Epidermal melanocyte (primary cell): ENCODE measurements around the gene MPL.

Source experiments
- DNase-seq: peaks from one replicate; pipeline ENCODE4 v3.0.0; 2011; ENCODE audit warnings: low spot score; ENCODE audit not compliant: insufficient read length

The MPL gene

DNA sequence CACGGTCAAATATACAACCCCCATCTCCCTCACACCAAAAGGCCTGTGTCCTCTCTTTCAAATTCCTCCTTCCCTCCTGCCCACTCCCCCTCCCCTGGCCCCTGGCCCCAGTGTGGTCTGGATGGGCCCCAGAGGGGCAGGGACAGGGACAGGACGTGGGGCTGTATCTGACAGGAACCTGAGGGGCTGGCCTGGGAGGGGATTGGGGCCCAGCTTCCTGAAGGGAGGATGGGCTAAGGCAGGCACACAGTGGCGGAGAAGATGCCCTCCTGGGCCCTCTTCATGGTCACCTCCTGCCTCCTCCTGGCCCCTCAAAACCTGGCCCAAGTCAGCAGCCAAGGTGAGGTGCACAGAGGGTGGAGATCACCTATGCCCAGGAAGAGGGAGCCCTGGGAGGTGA, at the start of gene MPL:
MPL (plus strand) TSS at position 231 of the 400 bp plus-strand sequence; CDS start at position 262, 31 bp downstream.
- DNase-seq: no peak

DNA sequence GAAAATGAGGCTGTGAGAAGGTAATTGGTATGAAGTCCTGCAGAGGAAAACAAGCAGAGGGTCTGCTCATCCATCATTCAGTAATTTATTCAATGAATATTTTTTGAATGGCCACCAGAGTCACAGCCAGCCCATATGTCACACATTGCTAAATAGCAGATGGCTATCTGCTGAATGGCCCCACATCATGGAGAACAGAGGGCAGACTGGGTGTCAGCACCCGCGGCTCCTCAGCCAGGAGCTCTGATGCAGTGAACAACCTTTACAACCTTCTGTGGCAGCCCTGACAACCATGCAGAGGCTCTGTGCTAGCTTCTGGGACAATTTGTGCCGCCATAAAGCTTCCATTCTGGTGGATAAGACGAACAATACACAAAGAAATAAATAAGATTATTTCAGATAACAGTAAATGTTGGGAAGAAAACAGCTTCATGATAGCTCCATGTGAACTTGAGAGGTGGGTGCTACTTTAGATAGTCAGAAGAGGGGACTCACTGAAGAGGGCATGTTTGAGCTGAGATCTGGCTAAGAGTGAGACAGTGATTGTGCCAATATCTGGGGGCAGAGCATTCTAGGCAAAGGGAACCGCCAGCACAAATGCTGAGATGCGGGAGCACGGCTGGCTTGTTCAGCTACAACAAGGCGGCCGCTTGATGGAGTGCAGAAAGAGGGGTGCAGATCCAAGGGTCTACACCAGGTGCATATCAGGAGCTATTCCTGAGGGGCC, 49.4 kb upstream of the MPL start:
- DNase-seq: no peak

DNA sequence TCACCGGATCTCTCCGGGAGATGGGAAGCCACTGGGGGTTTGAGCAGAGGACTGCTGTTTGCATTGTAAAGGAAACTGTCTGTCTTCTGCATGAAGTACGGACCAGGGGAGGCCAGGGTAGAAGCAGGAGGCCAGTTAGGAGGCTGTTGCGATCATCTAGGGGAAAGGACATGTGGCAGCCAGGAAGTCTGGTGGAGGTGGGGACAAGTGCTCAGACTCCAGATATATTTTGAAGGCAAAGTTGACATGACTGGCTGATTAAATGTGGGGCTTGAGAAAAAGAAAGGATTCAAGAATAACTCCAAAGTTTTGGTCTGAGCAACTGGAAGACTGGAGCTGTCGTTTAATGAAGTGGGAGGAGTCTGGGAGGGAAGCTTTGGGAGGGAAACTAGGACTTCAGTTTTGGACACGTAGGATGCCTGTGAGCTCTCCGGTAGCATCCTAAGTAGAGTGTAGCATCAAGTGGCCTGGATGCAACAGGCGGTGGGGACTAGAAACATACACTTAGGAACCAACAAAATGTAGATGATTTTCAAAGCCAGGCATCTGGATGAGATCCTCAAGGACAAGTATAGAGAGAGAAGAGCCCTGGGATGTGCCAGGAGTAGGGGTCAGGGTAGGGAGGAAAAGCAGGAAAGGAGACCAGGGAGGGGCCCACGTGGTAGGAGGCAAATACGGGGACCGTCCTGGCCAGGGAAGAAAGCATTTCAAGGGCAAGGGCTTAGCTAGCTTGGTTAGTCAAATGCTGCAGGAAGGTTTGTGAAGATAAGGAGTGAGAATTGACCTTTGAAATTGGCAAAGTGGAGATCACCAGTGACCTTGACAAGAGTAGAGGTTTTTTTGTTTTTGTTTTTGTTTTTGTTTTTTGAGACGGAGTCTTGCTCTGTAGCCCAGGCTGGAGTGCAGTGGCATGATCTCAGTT, 48.6 kb upstream of the MPL start:
- DNase-seq: no peak

DNA sequence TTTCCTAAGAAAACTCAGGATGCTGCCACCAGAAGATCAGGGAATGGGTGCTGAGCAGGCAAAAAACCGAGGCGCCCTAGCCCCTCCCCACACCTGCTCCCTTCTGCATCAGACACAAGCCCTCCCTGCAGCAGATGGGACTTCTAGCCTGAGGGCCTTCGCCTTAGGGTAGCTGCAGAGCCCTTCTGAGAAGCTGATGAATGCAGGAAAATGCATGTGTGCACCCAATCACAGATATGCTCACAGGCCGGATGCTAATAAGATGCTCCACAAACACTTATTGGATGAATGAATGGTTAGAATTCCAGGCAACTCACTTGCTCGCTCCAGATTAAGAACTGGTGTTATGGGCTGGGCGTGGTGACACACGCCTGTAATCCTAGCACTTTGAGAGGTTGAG, 45.4 kb upstream of the MPL start:
- no peak for DNase-seq

DNA sequence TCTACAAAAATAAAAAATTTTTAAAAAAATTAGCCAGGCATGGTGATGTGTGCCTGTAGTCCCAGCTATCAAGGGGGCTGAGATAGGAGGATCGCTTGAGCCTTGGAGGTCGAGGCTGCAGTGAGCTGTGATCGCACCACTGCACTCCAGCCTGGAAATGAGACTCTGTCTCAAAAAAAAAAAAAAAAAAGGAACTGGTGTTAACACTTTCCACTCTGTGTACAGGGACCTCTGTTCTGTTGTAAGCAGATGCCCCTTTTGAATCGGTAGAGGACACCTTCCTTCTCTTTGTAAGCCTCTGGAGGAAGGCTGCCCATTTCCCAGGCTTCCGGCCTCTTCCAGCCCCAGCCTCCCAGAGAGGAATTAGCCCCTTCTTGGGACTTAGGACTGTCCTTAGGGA, 44.9 kb upstream of the MPL start:
- no peak for DNase-seq

DNA sequence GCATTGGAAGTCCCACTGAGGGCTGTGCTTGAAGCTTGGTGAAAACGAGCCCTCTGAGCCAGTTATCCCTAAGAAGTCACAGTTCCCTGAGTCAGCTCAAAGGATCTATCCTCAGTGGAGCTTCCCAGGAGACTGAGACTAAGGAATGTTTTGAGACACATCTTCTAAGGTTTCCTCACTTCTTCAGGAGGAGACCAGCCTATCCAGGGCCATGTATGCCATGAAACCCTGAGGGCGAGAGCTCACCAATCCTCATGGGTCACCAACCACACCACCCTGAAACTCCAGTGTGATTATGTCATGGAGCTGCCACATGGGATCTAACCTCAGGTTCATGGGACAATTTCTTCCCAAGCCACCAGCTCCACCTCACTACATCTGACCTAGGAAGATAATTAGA, 44.4 kb upstream of the MPL start:
- no peak for DNase-seq

DNA sequence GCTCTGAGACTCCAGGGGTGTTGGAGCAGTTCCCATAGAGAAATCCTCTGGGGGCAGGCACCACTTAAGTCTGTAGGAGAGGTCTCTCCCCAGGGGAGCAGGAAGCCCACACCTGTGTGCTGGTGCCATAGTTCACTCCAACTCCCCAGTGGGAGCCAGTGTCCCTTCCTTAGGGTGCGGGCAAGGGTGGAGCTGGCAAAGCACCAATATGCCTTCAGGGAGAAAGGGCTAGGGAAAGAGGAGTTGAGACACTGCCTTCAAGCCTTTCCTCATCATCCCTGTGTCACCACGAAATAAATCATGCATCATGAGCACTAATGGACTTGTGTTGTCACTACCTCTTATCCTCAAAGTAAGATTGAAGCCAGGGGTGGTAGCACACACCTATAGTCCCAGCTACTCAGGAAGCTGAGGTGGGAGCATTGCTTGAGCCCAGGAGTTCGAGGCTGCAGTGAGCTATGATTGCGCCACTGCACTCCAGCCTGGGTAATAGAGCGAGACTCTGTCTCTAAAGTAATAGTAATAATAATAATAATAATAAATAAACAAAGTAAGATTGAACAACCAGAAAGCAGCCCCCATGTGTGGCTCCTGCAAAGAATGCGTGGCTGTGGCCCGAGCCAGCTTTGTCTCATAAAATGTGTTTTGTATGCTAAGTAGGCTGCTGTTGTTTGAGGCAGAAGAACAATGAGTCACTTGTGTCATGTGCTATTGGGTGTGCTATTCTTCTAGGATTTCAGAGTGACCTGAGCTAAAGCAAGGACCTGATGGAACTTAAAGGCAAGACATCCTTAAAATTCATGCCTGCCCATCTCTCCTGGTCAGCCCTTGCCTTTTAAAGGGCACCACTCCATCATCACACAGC, 43.5 kb upstream of the MPL start:
- DNase-seq: peak; percentile 50

DNA sequence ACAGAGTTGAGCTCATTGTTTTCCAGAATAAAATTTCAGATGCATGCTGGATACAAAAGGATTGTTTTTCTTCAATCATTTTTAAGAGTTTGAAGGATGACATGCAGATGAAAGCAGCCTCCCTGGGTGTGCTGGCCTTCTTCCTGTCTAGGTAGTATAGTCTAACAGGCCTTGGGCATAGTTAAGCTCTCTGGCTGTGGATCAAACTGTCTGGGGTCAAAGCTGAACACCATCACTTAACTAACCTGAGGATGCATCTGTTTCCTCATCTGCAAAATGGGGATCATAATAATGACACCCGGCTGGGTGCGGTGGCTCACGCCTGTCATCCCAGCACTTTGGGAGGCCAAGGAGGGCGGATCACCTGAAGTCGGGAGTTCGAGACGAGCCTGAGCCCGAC, 42.9 kb upstream of the MPL start:
- DNase-seq: no peak

DNA sequence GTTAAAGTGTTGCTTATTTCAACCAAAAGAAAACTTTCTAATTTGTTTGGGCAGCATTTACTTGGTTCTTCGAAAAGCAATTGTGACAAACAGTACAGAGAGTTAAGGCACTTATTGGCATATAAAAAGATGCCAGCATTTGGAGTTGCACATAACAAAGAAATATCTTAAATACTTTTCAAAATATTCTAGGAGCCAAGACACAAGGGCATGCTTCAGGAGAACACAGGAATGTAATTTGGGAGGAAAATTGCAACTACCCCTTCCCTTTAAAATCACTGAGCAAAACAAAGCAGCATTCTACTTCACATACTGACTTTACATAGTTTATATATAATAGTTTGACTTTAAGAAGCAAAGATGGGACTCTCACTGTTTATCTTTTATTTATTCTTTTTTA, 41.4 kb upstream of the MPL start:
- peak; percentile 38 for DNase-seq

DNA sequence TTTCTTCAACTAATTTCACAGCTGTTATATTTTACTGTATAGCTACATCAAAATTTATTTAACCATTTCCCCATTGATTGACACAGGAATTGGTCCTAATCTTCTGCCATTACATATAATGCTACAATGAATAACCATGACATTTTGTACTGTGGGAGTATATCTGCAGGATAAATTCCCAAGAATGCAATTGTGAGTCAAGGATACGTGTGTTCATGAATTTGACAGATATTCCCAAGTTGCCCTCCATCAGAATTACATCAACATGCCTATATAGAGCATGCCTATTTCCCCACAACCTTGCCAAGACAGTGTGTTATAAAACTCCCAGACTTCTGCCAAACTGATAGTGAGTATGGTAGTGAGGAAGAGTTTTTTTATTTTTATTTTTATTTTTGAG, 39.6 kb upstream of the MPL start:
- no peak for DNase-seq

DNA sequence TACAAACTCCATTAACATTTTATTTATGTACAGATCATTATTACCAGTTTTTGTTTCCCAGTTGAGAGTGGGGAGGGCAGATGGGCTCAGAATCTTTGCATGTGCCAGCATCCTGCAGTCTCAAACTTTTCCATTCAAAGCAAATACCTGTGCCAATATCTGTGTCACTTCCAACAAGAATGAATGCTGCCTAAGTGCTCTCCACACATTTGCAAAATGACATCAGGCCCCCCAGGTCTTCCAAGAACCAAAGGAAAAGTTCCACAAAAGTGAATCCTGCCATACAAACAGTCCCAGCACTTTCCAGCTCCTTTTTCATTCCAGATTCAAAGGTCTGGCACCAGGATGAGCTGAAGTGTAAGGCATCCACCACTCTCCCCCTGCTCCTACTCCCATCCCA, 38.5 kb upstream of the MPL start:
- no peak for DNase-seq

DNA sequence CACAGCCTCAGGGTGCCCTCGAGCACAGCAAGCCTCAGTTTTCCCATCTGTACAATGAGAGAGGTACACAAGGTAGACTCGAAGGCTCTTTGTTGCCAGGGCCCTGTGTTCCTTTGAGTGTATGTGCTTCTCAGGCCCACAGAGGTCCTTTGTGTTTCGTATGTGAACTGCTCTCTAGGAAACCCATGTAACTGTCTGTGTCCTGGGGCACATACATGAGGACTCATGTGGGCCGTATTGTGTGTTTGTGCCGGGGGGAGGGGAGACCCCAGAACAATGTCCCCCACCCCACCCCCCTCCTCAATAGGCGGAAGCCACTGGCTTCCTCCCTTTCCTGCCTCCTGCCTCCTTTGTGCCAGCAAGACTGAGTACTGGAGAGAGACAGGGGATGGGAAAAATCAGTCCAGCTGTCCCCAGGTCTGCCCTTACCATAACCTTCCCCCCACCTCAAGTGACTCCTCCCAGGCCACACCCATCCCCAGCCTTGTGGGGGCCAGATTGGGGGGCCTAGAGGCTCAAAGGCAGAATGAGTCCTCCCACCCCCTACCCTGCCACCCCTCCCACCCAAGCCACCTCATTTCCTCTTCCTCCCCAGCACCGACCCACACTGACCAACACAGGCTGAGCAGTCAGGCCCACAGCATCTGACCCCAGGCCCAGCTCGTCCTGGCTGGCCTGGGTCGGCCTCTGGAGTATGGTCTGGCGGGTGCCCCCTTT, 37.1 kb upstream of the MPL start, which contains the start of gene TIE1:
TIE1 (plus strand) TSS at position 605 of the 717 bp plus-strand sequence; CDS start at position 695, 90 bp downstream.
- no peak for DNase-seq

DNA sequence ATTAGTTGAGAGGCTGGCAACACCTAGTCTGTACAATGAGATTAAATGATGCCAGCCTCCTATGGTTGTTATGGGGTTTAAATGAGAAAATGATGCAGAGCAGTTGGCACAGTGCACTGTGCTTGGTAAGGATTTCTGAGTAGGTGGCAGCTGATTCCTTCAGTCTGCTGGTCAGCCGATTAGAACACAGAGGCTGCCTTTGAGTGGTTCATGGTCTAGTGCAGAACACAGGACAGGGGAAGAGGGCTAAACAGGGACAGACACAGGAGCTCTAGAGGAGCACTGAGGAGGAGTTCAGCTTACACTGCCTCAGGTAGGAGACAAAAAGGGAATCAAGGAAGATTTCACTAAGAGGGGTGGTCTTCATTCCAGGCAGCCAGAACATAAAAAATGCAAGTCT, 35.4 kb upstream of the MPL start:
- no peak for DNase-seq

DNA sequence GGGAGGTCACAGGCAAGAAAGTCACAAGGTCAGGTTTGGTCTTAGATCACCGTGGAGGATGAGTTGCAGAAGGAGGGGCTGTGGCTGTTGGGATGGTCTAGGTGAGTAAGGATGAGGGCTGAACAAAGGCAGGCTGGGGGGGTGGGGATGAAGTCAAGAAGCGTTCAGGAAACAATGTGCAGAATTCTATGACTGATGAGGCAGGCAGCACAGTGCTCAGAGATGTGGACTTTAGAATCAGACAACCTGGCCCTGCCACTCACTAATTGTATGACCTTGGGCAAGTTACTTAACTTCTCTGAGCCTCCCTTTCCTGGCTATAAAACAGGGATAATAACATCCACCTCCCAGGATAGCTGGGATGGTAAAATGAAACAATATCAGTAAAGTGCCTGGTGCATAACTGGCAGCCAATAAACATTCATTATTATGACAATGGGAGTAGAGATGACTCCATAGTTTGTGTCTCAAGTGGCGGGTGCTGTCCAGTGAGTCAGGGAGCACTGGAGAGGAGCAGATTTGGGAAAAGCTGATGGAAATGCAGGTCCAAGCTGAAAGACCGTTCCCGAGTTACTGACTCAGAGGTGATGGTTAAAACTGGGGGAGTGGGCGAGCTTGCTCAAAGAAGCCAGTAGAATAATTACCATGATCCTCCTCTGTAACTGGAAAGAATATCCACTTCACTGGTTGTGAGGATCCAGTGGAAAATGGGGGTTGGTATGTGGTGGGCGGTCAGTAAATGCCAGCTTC, 34.7 kb upstream of the MPL start:
- DNase-seq: no peak

DNA sequence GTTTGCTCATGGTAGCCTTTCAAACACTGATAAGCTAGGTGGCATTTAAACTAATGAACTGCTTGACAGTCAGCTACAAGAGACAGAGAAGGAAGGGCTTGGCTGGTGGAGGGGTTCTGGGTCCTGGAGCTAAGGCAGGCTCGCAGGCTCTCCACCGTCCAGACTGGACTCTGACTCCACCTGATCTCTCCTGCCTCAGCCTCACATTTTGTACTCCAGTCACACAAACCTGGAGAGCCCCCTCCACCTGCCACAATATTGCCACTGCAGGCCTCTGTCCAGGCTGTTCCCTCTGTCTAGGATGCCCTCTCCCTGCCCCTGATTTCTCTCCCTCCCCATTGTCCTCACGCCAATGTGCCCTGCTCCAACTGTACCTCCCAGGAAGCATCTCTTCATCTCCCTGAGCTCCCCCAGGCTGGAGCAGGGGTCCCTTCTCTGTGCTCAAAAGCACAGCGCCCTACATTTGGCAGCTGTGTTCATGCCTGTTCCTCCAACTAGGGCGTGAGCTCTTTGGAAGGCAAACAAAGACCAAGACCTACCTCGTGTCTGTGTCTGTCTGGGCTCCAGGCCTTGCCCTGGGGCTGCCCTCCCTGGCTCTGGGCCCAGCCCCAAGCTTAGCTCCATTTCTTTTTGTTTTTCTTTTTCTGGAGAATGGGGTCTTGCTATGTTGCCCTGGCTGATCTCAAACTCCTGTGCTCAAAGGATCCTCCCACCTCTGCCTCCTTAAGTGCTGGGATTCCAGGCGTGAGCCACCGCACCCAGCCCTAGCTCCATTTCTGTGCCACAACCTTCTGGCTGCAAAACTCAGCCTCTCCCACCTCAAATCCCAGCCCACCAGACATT, 33.9 kb upstream of the MPL start:
- no peak for DNase-seq

DNA sequence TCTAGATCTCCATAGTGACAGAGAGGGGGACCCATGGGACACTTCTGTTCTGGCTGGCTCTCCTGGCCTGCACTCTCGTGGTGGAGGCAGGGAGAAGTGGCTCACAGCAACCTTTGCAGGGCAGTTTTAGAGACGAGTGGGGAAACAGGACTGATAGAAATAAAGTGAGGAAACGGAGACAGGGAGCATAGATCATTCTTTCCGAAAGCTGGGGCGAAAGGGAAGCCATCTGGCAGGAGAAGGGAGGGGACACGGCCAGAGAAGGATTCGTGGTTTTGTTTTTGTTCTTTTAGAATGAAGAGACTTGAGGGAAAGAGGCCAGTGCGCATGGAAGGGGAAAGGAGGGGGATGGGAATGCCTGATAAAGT, 33.3 kb upstream of the MPL start:
- DNase-seq: no peak

DNA sequence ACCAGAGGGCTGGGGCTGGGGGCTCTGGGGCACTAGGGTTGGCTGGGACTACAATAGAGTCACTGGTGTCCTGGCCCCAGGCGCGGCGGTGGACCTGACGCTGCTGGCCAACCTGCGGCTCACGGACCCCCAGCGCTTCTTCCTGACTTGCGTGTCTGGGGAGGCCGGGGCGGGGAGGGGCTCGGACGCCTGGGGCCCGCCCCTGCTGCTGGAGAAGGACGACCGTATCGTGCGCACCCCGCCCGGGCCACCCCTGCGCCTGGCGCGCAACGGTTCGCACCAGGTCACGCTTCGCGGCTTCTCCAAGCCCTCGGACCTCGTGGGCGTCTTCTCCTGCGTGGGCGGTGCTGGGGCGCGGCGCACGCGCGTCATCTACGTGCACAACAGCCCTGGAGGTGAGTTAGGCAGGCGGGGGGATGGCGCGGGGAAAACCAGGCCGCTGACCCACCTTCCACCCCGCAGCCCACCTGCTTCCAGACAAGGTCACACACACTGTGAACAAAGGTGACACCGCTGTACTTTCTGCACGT, 32.8 kb upstream of the MPL start:
- DNase-seq: no peak

DNA sequence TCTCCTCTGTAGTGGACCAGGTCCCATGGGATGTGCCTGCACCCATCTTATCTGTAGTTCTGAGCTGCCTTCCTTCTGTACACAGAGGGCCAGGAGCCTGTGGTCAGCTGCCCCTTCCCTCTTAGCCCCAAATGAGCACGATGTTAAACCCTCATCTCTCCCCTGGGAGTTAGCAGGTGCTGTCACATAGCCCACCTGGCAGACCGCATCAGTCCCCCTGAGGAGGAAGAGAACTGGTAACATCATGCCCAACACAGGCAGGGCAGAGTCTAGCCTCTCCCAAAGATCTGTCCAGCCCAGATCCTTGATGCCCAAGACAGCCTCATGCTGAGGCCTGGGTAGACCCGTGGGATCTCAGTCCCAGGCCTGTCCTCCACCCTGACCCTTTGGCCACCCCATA, 32.2 kb upstream of the MPL start:
- no peak for DNase-seq
